Adrenal gland (tissue), 5 donors: Measurements from ENCODE around the gene MPC1L.
"Not testable (repeated sequence)": the region's sequence is repeated elsewhere in the genome, so short reads cannot be mapped to it uniquely, and the experiment has no call there.

Experiments
- POLR2A ChIP-seq, 2 donors: fragments of 450-650 bp; IDR thresholded peaks; one replicate each; pipeline ENCODE4 v1.6.1; 2017; ENCODE audit warnings: antibody characterized with exemption in 2 of 2, mild to moderate bottlenecking in 2 of 2, moderate library complexity in 1 of 2
- TF ChIP-seq, protein P1 (sequence below), 6 experiments: fragments of 450-650 bp in 4 of 6; fragments of 200-600 bp in 2 of 6; sonication (generic) in 1 of 6; IDR thresholded peaks; 1 replicate in 5 of 6; 2 replicates in 1 of 6; pipeline versions ENCODE4 v1.5.1 to v1.8.0; 2016 to 2021; ENCODE audit warnings: antibody characterized with exemption in 6 of 6, mild to moderate bottlenecking in 2 of 6, moderate library complexity in 1 of 6
- donor health status: DM: no; HTN: no; CAD: no.

DNA sequence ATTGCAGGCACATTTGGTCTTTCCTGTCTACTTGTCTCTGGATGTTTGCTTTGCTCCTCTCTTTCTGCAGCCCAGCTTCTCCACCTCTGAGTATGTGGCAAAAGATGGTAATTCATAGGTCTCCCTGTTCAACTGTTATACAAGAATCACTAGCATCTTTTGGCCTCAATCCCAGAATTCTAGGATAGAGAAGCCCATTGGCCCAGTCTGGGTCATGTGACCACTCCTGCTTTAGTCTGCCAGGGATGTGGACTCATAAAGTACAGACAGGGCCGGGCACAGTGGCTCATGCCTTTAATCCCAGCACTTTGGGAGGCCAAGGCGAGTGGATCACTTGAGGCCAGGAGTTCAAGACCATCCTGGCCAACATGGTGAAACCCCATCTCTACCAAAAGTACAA lies 47.8 kb upstream of the MPC1L start:
- TF ChIP-seq, protein P1, sequence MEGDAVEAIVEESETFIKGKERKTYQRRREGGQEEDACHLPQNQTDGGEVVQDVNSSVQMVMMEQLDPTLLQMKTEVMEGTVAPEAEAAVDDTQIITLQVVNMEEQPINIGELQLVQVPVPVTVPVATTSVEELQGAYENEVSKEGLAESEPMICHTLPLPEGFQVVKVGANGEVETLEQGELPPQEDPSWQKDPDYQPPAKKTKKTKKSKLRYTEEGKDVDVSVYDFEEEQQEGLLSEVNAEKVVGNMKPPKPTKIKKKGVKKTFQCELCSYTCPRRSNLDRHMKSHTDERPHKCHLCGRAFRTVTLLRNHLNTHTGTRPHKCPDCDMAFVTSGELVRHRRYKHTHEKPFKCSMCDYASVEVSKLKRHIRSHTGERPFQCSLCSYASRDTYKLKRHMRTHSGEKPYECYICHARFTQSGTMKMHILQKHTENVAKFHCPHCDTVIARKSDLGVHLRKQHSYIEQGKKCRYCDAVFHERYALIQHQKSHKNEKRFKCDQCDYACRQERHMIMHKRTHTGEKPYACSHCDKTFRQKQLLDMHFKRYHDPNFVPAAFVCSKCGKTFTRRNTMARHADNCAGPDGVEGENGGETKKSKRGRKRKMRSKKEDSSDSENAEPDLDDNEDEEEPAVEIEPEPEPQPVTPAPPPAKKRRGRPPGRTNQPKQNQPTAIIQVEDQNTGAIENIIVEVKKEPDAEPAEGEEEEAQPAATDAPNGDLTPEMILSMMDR (IDR thresholded peaks at IDR 0.05), result not testable (repeated sequence)
- not testable (repeated sequence) for TF ChIP-seq POLR2A (IDR thresholded peaks at IDR 0.05)
